Activated CD4-positive, alpha-beta memory T cell treated with anti-CD3 and anti-CD28 coated beads for 36 hours (primary cell): ENCODE measurements around the gene NUP133. TPM values are rescaled to one million over a fixed set of nuclear protein-coding genes. Genes with fewer than 3 reads are reported as not detected.
A peak's percentile ranks its signal among the peaks of the same experiment; 100 is the strongest.
"Not testable (repeated sequence)": the region's sequence is repeated elsewhere in the genome, so short reads cannot be mapped to it uniquely, and the experiment has no call there.

ENCODE experiments used
- CTCF ChIA-PET: fragments of 350-600 bp; sonication (Branson Sonifier 250); formaldehyde crosslinking; loops from one replicate; lab custom pipeline; 2021; ENCODE audit warnings: antibody characterized with exemption, inconsistent platforms; lab: Charles Lee
- POLR2A ChIA-PET: fragments of 350-600 bp; sonication (Branson Sonifier 250); formaldehyde crosslinking; loops from one replicate; lab custom pipeline; 2021; ENCODE audit warnings: antibody characterized with exemption; lab: Charles Lee
- DNase-seq: peaks from one replicate; pipeline ENCODE4 v3.0.0-alpha.2; 2020
- H3K27ac Mint-ChIP-seq: one replicate; pipeline ENCODE4 v1.8.0; 2021; ENCODE audit warnings: mixed read lengths
- H3K27me3 Mint-ChIP-seq: one replicate; pipeline ENCODE4 v1.8.0; 2021; ENCODE audit warnings: mixed read lengths
- H3K36me3 Mint-ChIP-seq: one replicate; pipeline ENCODE4 v1.8.0; 2021; ENCODE audit warnings: mixed read lengths
- H3K4me1 Mint-ChIP-seq: one replicate; pipeline ENCODE4 v1.8.0; 2021; ENCODE audit warnings: low read depth, mixed read lengths
- H3K4me3 Mint-ChIP-seq: one replicate; pipeline ENCODE4 v1.8.0; 2021; ENCODE audit warnings: mild to moderate bottlenecking, mixed read lengths
- H3K9me3 Mint-ChIP-seq: one replicate; pipeline ENCODE4 v1.8.0; 2021; ENCODE audit warnings: mixed read lengths
- intact Hi-C: fragments of 100-400 bp; cut with micrococcal nuclease; formaldehyde crosslinking; loops from one replicate; pipeline ENCODE4 v1.15.1; 2023
- total RNA-seq, 2 experiments: library from RNA; stranded (reverse); gene quantifications; one replicate each; pipeline ENCODE4 v1.2.3, GENCODE V29; 2021

Gene NUP133
- total RNA-seq, 2 experiments from 2014 or later = 54.1 to 57.0 TPM

DNA sequence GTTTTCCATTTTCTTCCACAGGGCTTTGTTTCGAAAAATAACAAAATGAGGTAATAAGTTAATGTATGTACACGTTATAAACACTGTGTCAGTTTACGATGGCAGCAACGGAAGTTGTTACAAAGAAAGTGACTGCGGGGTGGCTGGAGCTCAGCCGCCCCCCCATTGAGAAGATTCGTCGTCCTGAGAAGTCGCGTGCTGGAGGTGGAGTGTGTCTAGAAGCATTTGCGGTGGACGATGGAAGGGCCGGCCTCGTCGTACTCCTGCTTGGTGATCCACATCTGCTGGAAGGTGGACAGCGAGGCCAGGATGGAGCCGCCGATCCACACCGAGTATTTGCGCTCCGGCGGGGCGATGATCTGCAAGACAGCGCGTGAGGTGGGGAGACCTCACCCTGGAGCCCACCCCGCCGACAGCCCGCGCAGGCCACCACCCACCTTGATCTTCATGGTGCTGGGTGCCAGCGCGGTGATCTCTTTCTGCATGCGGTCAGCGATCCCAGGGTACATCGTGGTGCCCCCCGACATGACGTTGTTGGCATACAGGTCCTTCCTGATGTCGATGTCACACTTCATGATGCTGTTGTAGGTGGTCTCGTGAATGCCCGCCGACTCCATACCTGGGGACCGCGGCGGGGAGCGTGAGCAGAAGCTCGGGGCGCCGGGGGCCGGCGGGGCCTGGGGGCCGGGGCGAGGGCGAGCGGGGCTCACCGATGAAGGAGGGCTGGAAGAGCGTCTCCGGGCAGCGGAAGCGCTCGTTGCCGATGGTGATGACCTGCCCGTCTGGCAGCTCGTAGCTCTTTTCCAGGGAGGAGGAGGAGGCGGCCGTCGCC, 76.6 kb downstream of the NUP133 start:
- ChIA-PET CTCF (interaction anchor here (0.8 to 1.1 kb wide), 2 partner anchors 21 to 173 kb away, joined by 3 to 4 read pairs; no protein-coding TSS in a partner anchor), POLR2A (interaction anchor here (0.9 kb wide), 1 partner anchor 10 kb away, joined by 4 read pairs; no protein-coding TSS in a partner anchor)
- Mint-ChIP-seq H3K9me3 (no peaks in the 10 kb centered on the region), H3K4me3 (peak overlapping the region; percentile 38), H3K36me3 (no peaks in the 10 kb centered on the region), H3K4me1 (peaks cover 29% of the 10 kb centered on the region), H3K27me3 (peaks cover 64% of the 10 kb centered on the region), H3K27ac (no peak overlapping the region)
- intact Hi-C loops = no loop called here
- DNase-seq = no peak

DNA sequence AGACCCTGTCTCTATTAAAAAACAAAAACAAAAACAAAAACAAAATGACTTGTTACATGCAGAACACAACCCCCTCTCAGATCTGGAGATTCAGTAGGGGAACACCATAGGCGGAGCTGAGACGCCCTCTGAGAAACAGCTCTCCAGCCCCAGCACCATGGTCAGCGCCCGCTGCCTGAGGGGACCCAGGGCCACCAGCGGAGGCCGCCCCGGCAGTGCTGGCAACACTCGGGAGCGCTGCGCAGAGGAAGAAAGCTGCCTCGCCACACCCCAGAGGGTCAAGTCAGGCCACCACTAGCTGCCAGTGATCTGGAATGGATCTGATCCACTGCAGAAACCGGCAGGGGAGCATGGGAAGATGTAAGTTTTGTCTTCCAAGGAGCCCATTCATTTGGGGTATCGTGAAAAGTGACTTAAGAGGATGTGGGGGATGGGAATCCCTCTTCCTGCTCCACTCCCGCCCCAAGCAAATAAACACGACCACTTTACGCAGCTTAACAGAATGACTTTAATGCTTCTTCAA, 77.3 kb downstream of the NUP133 start:
- ChIA-PET POLR2A (interaction anchor here (0.9 kb wide), 1 partner anchor 11 kb away, joined by 4 read pairs; no protein-coding TSS in a partner anchor), CTCF (interaction anchor here (0.8 to 1.1 kb wide), 2 partner anchors 21 to 172 kb away, joined by 3 to 4 read pairs; no protein-coding TSS in a partner anchor)
- no peaks in the 10 kb centered on the region for H3K36me3 Mint-ChIP-seq
- no peaks in the 10 kb centered on the region for H3K9me3 Mint-ChIP-seq
- peaks cover 60% of the 10 kb centered on the region for H3K27me3 Mint-ChIP-seq
- intact Hi-C loops = no loop called here
- H3K27ac Mint-ChIP-seq = no peak overlapping the region
- H3K4me1 Mint-ChIP-seq = peaks cover 29% of the 10 kb centered on the region
- peak overlapping the region; percentile 38 for H3K4me3 Mint-ChIP-seq
- DNase-seq = peak; percentile 66

DNA sequence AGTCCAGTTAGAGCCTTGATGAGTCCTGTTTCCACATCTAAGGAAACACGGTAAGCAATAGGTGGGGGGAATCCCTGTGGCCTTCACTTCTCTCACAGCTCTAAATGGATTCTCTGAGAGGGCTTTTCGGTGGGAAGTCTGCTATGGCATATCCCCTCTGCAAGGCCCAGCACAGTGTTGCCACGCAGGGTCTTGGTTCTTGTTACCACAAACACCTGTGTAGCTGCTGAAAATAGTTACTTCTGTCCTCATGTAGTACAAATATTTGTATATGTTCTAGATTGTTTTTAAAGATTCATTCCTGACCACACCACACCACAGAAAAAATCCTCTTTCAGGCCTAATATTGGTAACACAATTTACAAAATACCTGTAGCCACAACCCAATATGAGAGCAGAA, 79.9 kb downstream of the NUP133 start:
- peaks cover 2% of the 10 kb centered on the region for H3K36me3 Mint-ChIP-seq
- H3K4me3 Mint-ChIP-seq = no peak overlapping the region
- H3K9me3 Mint-ChIP-seq = peaks cover 7% of the 10 kb centered on the region
- DNase-seq = no peak
- H3K27me3 Mint-ChIP-seq = peaks cover 56% of the 10 kb centered on the region
- no peak overlapping the region for H3K27ac Mint-ChIP-seq
- ChIA-PET POLR2A (no interaction called here), CTCF (interaction anchor here (0.6 to 0.7 kb wide), 2 partner anchors 60 to 80 kb away, joined by 3 to 4 read pairs; no protein-coding TSS in a partner anchor)
- intact Hi-C loops = no loop called here
- H3K4me1 Mint-ChIP-seq = peaks cover 25% of the 10 kb centered on the region

DNA sequence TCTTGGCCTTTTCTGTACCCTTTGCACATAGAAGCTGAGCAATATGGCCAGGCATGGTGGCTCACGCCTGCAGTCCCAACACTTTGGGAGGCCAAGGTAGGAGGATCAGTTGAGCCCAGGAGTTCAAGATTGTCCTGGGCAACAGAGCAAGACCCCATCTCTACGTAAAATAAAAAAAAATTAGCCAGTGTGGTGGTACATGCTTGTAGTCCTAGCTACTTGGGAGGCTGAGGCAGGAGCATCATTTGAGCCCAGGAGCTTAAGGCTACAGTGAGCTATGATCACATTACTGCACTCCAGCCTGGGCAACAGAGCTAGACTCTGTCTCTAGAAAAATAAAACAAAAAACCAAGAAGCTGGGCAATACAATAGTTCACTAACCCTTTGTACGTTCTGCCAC, 80.6 kb downstream of the NUP133 start:
- Mint-ChIP-seq H3K36me3 (peaks cover 4% of the 10 kb centered on the region), H3K4me3 (no peak overlapping the region), H3K4me1 (peaks cover 20% of the 10 kb centered on the region), H3K27ac (no peak overlapping the region), H3K9me3 (peaks cover 11% of the 10 kb centered on the region), H3K27me3 (peaks cover 56% of the 10 kb centered on the region)
- intact Hi-C loops = no loop called here
- CTCF ChIA-PET = no interaction called here
- DNase-seq = no peak
- POLR2A ChIA-PET = no interaction called here

DNA sequence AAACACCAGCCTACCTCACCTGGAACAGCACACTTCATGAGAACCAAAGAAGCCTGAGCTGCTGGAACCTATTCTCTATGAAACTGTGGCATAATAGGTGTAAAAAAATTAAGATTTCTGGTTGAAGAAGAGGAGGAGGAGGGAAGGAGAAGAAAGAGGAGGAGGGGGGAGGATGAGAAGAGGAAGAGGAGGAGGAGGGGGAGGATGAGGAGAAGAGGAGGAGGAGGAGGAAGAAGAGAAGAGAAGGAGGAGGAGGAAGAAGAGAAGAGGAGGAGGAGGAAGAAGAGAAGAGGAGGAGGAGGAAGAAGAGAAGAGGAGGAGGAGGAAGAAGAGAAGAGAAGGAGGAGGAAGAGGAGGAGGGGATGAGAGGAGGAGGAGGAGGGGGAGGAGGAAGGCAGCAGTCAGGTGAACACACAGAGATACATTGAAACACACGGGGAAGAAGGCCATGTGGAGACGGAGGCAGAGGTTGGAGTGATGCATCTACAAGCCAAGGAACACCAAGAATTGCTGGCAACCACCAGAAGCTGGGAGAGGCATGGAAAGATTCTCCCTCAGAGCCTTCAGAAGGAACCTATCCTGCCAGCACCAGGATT, 82.5 kb downstream of the NUP133 start:
- H3K9me3 Mint-ChIP-seq = peaks cover 11% of the 10 kb centered on the region
- DNase-seq = no peak
- no peak overlapping the region for H3K27ac Mint-ChIP-seq
- H3K4me1 Mint-ChIP-seq = peaks cover 2% of the 10 kb centered on the region
- H3K36me3 Mint-ChIP-seq = peaks cover 4% of the 10 kb centered on the region
- CTCF ChIA-PET = no interaction called here
- POLR2A ChIA-PET = no interaction called here
- no peak overlapping the region for H3K4me3 Mint-ChIP-seq
- H3K27me3 Mint-ChIP-seq = peaks cover 42% of the 10 kb centered on the region
- intact Hi-C loops = no loop called here

DNA sequence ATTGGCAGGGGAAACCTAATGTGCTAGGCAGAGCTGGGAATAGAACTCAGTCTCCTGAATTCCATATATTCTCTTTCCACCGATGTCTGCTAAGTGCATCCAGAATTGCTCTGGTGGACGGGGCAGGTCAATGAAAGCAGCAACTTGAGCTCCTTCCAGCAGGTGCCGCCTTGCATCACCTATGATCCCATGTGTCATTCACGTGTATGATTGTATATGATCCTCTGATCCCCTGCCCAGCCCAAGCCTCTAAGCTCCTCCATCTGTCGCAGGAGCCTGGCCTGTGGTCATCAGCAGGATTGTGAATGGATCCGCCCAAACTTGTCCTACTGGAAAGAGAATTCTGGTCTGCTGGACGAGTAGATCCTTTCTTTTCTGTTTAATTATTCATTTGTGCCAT, 87.4 kb downstream of the NUP133 start:
- no peak for DNase-seq

DNA sequence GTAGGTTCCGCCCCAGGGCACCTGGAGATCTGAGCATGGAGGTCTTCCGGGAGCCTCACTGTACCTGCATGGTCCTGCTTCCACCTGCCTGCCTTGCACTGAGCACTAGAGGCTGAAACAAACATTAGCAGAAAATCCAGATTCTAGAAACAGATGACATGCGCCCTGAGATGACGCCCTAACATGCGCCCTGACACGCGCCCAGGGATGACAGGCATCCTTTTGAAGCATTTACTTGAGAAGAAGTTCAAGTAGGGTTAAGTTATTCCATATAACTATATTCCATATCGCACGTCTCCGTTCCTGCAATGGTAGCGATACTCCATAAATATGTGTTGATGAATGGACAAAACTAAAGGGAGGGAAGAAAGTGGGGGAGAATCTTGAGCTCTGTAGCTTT, 87.9 kb downstream of the NUP133 start:
- H3K9me3 Mint-ChIP-seq = peaks cover 11% of the 10 kb centered on the region
- ChIA-PET POLR2A (interaction anchor here (1.1 kb wide), 1 partner anchor 9 kb away, joined by 3 read pairs; no protein-coding TSS in a partner anchor), CTCF (interaction anchor here (1.0 to 1.2 kb wide), 2 partner anchors 21 to 62 kb away, joined by 3 to 4 read pairs; no protein-coding TSS in a partner anchor)
- no peak for DNase-seq
- no peak overlapping the region for H3K4me3 Mint-ChIP-seq
- intact Hi-C loops = no loop called here
- H3K4me1 Mint-ChIP-seq = no peaks in the 10 kb centered on the region
- no peak overlapping the region for H3K27ac Mint-ChIP-seq
- H3K36me3 Mint-ChIP-seq = peaks cover 4% of the 10 kb centered on the region
- H3K27me3 Mint-ChIP-seq = peaks cover 21% of the 10 kb centered on the region

More for the DNA sequence above, 87.4 kb downstream of the NUP133 start:
- intact Hi-C loops = no loop called here
- peaks cover 4% of the 10 kb centered on the region for H3K36me3 Mint-ChIP-seq
- H3K4me1 Mint-ChIP-seq = no peaks in the 10 kb centered on the region
- POLR2A ChIA-PET = interaction anchor here (1.1 kb wide), 1 partner anchor 9 kb away, joined by 3 read pairs; no protein-coding TSS in a partner anchor
- no peak overlapping the region for H3K4me3 Mint-ChIP-seq
- peaks cover 24% of the 10 kb centered on the region for H3K27me3 Mint-ChIP-seq
- H3K27ac Mint-ChIP-seq = no peak overlapping the region
- H3K9me3 Mint-ChIP-seq = peaks cover 11% of the 10 kb centered on the region
- CTCF ChIA-PET = interaction anchor here (1.0 to 1.6 kb wide), 4 partner anchors 20 to 194 kb away, joined by 3 to 6 read pairs (median 4); no protein-coding TSS in a partner anchor

DNA sequence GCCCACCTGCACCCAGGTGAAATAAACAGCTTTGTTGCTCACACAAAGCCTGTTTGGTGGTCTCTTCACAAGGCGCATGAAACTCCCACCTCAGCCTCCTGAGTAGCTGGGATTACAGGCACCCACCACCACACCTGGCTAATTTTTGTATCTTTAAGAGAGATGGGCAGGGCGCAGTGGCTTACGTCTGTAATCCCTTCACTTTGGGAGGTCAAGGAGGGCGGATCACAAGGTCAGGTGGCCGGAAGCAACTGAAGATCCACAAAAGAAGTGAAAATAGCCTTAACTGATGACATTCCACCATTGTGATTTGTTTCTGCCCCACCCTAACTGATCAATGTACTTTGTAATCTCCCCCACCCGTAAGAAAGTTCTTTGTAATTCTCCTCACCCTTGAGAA, 89.6 kb downstream of the NUP133 start:
- H3K27me3 Mint-ChIP-seq = peaks cover 10% of the 10 kb centered on the region
- POLR2A ChIA-PET, H3K36me3 Mint-ChIP-seq, H3K27ac Mint-ChIP-seq, H3K4me3 Mint-ChIP-seq, H3K4me1 Mint-ChIP-seq, DNase-seq, H3K9me3 Mint-ChIP-seq, CTCF ChIA-PET, intact Hi-C loops: not testable (repeated sequence)

DNA sequence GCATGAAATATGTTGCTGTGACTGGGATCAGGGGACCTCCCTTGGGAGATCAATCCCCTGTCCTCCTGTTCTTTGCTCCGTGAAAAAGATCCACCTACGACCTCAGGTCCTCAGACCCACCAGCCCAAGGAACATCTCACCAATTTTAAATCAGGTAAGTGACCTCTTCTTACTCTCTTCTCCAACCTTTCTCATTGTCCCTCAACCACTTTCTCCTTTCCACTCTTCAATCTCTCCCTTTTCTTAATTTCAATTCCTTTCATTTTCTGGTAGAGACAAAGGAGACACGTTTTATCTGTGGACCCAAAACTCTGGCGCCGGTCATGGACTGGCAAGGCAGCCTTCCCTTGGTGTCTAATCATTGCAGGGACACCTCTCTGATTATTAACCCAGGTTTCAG, 95.3 kb downstream of the NUP133 start:
- intact Hi-C loops, POLR2A ChIA-PET, H3K27ac Mint-ChIP-seq, H3K4me3 Mint-ChIP-seq, DNase-seq, H3K36me3 Mint-ChIP-seq, H3K9me3 Mint-ChIP-seq, CTCF ChIA-PET: not testable (repeated sequence)
- Mint-ChIP-seq H3K4me1 (peaks cover 12% of the 10 kb centered on the region), H3K27me3 (peaks cover 28% of the 10 kb centered on the region)

DNA sequence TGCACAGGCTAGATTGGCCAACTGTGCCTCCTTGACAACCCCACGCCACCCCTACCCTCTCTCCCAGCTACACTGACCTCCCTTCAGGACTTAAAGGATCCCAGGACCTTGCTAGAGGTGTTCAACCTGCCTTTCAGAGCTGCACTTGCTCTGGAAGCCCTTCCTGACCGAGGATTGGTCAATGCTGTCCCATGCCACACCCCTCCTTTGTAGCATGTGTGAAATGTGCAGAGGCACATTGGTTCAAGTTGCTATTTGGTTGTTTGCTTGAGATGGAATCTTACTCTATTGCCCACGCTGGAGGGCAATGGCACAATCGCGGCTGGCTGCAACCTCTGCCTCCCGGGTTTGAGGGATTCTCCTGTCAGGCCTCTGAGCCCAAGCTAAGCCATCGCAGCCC, 96.1 kb downstream of the NUP133 start:
- Mint-ChIP-seq H3K9me3 (no peaks in the 10 kb centered on the region), H3K36me3 (no peaks in the 10 kb centered on the region), H3K4me1 (peaks cover 15% of the 10 kb centered on the region), H3K4me3 (no peak overlapping the region), H3K27me3 (peaks cover 34% of the 10 kb centered on the region), H3K27ac (no peak overlapping the region)
- intact Hi-C loops = no loop called here
- DNase-seq = no peak
- POLR2A ChIA-PET = no interaction called here
- CTCF ChIA-PET = no interaction called here

DNA sequence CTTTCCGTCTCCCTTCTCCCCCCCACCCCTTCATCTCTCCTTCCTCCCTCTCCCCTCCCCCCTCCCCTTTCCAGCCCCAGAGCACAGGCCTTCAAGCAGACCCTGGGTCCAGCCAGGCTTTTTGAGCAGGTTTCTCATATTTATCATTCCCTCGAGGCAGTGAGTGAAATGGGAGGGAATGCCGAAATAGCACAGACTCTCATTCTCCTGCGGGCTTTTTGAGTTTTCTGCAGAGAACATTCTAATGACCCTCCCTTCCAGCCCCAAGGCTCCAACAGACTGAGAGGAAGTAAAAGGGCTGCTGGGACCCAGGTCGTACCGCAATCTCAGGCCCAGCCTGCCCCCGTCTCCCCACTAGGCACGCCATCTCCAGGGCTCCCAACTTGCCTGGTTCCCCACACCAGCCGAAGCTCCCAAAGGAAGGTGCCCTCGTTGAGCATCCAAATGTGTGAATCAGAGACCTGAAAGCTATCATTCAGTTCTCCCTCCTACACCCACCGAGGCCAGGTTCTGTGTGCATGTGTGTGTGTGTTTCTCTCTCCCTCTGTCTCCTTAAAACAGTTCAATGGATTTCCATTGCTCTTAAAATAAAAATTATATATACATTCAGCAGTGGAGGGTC, 96.6 kb downstream of the NUP133 start:
- intact Hi-C loops = no loop called here
- POLR2A ChIA-PET = no interaction called here
- Mint-ChIP-seq H3K36me3 (no peaks in the 10 kb centered on the region), H3K4me3 (no peak overlapping the region), H3K27ac (no peak overlapping the region), H3K9me3 (no peaks in the 10 kb centered on the region), H3K27me3 (peaks cover 40% of the 10 kb centered on the region), H3K4me1 (peaks cover 17% of the 10 kb centered on the region)
- CTCF ChIA-PET = no interaction called here
- DNase-seq = no peak
